Coronary artery (tissue), 2 donors: Measurements from ENCODE around the gene MOK.
"Not testable (repeated sequence)": the region's sequence is repeated elsewhere in the genome, so short reads cannot be mapped to it uniquely, and the experiment has no call there.

Experiments
- DNase-seq: peaks from one replicate; pipeline ENCODE4 v3.0.0-alpha.2; 2017; ENCODE audit warnings: low spot score
- H3K27ac ChIP-seq, 2 donors: fragments of 200-600 bp; sonication (generic); one replicate each; pipeline ENCODE4 v1.5.1; 2016 to 2019
- H3K4me3 ChIP-seq: fragments of 200-600 bp; sonication (generic); 2 replicates; pipeline ENCODE4 v1.5.1; 2016; ENCODE audit warnings: mild to moderate bottlenecking, moderate library complexity
- CTCF ChIP-seq: fragments of 200-600 bp; sonication (generic); IDR thresholded peaks from one replicate; pipeline ENCODE4 v1.5.1; 2019; ENCODE audit warnings: antibody characterized with exemption

The MOK gene

GRCh38 chr14:102333795-102334705, 29.1 kb upstream of the MOK start:
- DNase-seq: no peak
- Histone ChIP-seq H3K27ac (no peak overlapping the region), H3K4me3 (no peak overlapping the region)
- no peak for TF ChIP-seq CTCF

- Histone ChIP-seq H3K27ac (no peak overlapping the region), H3K4me3 (no peak overlapping the region)
- no peak for DNase-seq
- TF ChIP-seq CTCF: no peak
Observed at GRCh38 chr14:102333390-102333789, 28.4 kb upstream of the MOK start.

- Histone ChIP-seq H3K27ac (no peak overlapping the region), H3K4me3 (no peak overlapping the region)
- TF ChIP-seq CTCF: no peak
- no peak for DNase-seq
Observed at GRCh38 chr14:102330806-102331205, 25.8 kb upstream of the MOK start.

GRCh38 chr14:102329381-102329780, 24.4 kb upstream of the MOK start:
- DNase-seq, H3K4me3 ChIP-seq, H3K27ac ChIP-seq: not testable (repeated sequence)

GRCh38 chr14:102326583-102326982, 21.6 kb upstream of the MOK start:
- no peak overlapping the region for H3K27ac ChIP-seq
- DNase-seq: no peak
- no peak for TF ChIP-seq CTCF
- H3K4me3 ChIP-seq: no peak overlapping the region

- DNase-seq: no peak
- TF ChIP-seq CTCF: no peak
- no peak overlapping the region for H3K27ac ChIP-seq
Observed at GRCh38 chr14:102325791-102326345, 20.9 kb upstream of the MOK start.

GRCh38 chr14:102323102-102323501, 18.1 kb upstream of the MOK start:
- Histone ChIP-seq H3K27ac (peak overlapping the region; percentile 39 to 62), H3K4me3 (no peak overlapping the region)
- TF ChIP-seq CTCF: peak; percentile 20
- DNase-seq: peak; percentile 79

More at GRCh38 chr14:102325791-102326345, 20.9 kb upstream of the MOK start:
- no peak overlapping the region for H3K4me3 ChIP-seq
